HG03354 (cell line): Measurements from ENCODE around the gene ACKR2.

ENCODE experiments used
- ATAC-seq: cut with Tn5 transposase; IDR thresholded peaks from one replicate; pipeline ENCODE4 v1.9.1; 2021; ENCODE audit warnings: mild to moderate bottlenecking; ENCODE audit not compliant: unreplicated experiment, poor library complexity, severe bottlenecking

The ACKR2 gene, protein sequence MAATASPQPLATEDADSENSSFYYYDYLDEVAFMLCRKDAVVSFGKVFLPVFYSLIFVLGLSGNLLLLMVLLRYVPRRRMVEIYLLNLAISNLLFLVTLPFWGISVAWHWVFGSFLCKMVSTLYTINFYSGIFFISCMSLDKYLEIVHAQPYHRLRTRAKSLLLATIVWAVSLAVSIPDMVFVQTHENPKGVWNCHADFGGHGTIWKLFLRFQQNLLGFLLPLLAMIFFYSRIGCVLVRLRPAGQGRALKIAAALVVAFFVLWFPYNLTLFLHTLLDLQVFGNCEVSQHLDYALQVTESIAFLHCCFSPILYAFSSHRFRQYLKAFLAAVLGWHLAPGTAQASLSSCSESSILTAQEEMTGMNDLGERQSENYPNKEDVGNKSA

DNA sequence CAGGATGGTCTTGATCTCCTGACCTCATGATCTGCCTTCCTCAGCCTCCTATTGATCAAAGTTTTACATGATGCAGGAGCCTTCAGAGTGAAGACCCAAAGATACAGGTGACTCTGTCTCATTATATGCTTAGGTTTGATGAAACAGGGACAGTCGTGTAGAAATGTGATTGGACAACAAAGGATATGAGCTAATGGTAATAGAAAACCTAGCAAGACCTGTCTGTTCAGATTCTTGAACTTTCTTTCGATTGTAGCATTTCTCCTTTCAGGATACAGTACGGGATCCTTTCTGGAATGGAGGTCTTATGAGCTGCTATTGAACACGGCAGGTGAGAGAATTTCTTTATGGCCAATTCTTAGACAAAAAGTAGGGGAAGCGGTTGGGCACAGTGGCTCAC, at the start of gene ACKR2:
Gene ACKR2 (plus strand): TSS at position 244 of the 400 bp plus-strand sequence. CDS start 55,058 bp downstream, outside the sequence.
- ATAC-seq: no peak

DNA sequence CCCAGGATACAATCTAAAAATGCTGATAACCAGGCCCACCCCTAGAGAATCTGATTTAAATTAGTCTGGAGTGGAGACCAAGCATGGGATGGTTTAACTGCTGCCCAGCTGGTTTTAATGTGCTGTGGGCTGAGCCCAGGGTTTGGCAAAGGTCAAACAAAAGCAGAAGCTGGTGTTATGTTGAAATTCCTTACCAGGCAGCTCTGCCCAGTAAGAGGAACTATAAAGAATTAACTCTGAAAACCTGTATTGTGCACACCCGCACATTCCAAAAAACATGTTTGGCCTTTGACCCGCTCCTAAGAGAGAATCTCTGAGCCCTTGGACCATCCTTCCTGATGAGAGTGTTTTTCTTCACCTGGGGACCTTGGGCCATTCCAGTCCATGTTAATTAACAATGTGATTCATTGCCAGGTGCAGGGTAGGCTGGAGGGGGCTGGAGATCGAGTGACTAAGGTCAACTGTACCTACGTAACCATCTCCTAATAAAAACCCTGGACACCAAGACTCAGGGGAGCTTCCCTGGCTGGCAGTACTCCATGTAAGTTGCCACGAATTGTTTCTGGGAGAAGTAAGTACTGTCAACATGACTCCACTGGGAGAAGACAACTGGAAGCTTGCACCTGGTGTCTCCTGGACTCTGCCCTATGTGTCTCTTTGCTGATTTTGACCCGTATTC, 47.1 kb upstream of the ACKR2 start:
- no peak for ATAC-seq

DNA sequence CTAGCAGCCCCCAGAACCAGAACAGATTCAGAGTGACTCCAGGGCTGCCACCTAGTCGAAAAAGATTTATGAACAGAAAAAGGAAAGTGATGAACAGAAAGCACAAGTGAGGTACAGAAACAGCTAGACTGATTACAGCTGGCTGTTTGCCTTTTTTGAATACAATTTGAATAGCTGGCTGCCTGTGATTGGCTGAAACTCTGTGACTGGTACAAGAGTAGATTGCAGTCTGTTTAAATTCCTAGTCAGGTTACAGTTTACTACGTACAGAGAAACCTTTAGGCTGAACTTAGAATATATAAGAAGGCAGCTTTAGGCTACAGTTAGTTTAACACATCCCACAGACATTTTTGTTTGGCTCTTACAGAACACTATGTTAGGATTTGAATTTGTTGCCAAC, 46.2 kb upstream of the ACKR2 start:
- ATAC-seq: peak; percentile 71

DNA sequence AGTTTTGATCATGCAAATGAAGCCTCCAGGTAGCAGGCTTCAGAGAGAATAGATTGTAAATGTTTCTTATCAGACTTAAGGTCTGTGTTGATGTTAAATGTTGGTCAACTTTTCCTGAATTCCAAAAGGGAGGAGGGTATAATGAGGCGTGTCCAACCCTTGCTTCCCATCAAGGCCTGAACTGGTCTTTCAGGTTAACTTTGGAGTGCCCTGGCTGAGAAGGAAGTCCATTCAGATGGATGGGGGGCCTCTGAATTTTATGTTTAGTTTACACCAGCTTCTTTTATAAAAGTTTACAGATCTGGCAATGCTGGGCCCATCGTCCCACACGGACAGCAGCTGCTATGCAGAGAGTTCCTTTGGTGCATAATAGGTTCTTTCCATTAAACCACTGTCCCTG, 45.1 kb upstream of the ACKR2 start:
- no peak for ATAC-seq

DNA sequence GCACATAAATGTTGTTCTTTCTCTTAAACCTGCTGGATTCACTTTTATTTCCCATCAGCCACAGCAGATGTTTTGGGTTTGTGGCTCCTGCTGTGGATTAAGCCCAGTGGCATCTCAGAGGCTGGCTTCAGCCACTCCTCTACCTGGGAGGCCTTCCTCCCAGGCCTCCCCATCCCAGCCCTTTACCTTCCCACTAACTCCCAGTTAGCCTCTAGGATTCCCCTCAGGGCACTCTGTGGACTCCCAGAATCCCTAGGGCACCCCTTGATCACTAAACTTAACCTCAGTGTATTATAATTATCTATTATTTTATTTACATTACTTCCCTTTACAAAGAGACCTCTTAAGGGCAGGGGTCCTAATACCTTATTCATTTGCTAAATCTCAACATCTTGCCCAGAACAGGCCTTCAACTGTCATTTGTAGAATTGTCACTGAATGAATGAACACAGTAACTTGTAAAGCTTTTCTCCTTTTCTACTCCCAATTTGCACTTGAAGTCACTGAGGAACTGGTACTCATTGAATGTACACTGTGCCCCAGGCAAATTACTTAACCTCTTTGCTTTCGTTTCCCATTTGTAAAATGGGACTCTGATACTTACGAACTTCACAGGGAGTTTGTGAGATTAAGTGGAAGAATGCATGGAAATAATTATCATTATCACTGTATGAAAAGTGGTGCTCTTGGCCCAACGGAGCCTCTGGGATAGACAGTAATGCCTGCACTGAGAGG, 44.5 kb upstream of the ACKR2 start:
- no peak for ATAC-seq

DNA sequence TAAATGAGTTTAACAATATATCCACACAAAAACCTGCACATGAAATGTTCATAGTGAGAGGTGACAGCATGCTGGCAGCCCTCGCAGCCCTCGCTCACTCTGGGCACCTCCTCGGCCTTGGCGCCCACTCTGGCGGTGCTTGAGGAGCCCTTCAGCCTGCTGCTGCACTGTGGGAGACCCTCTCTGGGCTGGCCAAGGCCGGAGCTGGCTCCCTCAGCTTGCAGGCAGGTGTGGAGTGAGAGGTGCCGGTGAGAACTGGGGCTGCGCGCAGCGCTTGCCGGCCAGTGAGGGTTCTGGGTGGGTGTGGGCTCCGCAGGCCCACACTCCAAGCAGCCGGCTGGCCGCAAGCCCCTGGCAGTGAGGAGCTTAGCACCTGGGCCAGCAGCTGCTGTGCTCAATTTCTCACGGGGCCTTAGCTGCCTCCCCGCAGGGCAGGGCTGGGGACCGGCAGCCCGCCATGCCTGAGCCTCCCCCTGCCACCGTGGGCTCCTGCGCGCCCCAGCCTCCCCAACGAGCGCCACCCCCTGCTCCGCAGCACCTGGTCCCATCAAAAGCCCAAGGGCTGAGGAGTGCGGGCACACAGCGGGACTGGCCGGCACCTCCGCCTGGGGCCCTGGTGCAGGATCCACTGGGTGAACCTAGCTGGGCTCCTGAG, 39.6 kb upstream of the ACKR2 start:
- no peak for ATAC-seq

DNA sequence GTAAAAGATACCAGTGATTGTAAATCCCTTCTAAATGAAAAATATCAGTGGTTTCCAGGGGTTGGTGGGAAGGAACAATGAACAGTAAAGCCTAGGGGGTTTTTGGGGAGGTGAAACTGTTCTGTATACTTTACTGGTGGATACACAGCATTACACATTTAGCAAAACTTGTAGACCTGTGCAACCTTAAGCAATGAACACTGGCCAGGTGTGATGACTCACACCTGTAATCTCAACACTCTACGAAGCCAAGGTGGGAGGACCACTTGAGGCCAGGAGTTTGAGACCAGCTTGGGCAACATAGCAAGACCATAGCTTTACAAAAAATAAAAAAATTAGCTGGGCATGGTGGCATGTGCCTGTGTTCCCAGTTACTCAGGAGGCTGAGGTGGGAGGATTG, 38.0 kb upstream of the ACKR2 start:
- ATAC-seq: no peak

DNA sequence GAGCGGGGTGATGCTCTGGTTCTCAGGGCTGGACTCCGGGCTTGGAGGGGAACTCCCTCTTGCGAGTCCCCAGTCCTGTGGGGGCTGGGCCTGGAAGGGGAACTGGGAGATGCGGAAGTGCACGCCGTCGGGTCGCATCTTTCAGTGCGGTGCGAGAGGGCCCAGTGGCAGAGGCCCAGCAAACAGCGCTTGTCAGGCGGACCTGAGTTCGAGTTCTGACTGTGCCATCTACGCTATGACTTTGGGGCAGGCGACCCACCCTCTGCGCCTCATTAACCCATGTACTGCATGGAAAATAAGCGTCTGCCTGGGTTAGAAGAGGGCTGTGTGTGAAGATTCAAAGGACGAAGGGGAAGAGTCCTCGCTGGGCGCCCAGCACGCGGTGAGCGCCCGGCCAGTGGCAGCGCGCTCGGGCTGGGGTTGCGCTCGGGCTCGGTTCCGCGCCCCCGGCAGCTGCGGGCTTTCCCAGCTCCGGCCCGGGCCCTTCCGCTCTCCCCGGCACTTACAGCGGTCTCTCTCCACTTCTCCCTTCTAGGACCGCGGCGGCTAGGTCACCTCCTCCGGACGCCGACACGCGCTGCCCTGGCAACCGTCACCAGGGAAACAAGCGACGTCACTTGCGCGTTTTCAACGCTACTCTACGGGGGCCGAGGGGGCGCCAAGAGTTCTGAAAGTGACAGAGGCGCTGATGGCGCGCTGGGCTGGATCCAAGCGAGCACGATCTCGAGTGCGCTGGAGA, 36.4 kb upstream of the ACKR2 start, which contains the start of gene CCDC13:
Gene CCDC13 (minus strand): TSS at position 584 of the 739 bp plus-strand sequence. CDS start 14,908 bp downstream, outside the sequence.
- peak; percentile 99 for ATAC-seq

DNA sequence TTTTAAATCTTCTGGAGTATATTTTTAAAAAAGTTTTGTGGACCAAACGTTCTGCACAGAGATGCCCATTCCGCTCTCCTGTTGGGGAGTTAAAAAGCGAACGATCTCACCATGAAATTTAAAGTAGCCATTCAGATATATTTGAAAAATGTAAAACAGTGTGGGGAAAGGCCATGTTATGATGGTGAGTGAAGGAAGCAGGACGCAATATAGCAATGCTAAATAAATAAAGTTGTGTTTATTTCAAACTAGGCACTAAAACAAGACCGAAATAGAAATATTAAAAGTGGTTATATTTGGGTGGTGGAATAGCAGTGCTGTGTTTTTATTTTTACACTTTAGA, 35.9 kb upstream of the ACKR2 start:
- ATAC-seq: peak; percentile 6

DNA sequence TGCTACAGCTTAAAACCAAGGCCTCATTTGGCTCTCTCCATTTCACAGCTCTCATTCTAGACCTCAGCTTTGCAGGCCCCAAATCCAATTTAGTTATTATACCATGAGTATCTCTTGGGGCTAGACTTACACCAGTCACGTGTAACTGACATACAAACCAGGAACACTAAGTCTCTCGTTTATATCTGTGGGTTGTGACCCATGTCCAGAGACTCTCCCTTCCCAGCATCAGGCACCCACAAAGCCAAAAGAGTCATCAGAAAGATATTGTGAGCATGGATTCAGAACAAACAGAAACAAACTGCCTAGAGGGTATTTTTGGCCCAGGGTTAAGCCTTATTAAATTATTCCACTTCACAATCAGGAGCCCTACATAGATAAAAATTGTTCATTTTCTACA, 30.6 kb upstream of the ACKR2 start:
- no peak for ATAC-seq

DNA sequence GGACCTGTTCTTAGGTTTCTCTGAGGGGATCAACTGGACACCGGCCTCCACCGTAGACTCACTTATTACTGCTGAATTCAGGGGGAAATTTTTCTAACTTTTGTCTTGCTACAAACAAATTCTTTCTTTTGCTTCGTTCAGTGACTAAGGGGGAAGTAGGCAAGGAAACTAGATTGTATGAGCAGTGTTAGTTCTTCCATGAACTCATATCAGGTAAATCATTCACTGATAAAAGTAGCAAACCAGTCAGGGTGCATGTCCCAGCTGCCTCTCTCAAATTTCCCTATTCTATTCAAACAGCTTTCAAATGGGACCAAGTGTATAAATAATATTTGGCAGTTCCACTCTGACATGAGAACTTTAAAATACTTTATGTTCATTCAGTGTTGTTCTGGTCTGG, 28.8 kb upstream of the ACKR2 start:
- no peak for ATAC-seq

DNA sequence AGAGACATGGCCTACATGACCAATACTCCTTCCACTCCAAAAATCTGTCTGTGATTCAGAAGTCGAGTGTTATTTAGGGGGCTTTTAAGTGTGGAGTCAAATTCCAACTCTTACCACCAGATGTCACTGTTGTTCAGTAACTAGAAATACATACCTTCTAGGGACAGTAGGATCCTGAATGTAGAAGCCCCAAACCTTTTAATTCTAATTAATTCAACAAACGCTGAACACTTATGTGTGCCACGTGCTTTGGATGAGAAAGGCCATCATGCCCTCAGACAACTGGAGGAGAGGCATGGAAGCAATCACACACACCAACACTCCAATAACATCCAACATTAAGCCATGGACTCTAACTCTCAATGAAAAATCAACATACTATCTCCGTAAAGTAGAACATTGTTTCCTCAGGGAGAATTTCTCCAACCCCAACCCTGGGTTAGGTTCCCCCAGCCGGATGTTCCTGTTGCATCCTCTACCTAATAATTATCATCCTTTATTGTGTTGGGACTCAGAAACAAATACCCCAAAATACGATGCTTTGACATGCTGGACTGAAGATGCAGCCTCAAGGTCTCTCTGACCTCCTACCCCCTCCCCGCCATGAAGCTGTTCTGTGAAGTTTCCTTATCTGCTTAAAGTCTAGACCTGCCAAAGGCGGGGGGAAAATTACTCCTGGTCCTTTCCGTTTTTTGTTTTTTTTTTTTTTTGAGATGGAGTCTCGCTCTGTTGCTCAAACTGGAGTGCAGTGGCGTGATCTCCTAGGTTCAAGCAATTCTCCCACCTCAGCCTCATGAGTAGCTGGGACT, 28.1 kb upstream of the ACKR2 start:
- peak; percentile 69 for ATAC-seq

DNA sequence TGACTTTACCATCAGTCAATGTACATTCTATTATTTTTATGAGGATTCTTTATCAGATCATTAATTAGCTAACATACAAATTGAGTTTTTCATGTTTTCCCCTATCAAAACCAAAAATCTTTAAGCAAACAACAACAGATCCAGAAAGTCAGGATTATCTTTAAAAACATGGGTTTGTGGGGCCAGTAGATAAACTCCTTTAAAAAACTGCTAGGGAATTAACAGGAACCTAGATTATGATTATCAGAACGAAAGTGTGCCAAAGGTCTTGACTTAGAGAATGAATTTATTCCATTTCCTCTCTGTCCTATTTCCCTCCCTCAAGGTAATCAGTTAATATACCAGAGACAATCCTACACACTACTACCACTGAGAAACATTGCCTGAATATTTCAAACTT, 23.0 kb upstream of the ACKR2 start:
- ATAC-seq: no peak

DNA sequence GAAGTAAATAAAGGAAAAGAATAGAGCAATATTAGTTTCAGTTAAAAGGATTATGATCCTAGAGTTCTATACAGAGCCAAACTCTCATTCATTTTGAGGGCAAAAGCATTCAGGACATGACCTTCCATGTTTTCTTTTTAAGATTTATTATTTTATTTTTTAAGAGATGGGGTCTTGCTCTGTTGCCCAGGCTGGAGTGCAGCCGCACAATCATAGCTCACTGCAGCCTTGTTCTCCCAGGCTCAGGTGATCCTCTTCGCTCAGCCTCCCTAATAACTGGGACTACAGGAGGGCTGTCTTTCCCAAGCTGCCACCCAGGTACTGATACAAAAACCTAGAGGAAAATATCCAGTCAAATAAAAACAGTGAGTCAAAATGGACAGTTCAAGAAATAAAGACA, 22.6 kb upstream of the ACKR2 start:
- no peak for ATAC-seq

DNA sequence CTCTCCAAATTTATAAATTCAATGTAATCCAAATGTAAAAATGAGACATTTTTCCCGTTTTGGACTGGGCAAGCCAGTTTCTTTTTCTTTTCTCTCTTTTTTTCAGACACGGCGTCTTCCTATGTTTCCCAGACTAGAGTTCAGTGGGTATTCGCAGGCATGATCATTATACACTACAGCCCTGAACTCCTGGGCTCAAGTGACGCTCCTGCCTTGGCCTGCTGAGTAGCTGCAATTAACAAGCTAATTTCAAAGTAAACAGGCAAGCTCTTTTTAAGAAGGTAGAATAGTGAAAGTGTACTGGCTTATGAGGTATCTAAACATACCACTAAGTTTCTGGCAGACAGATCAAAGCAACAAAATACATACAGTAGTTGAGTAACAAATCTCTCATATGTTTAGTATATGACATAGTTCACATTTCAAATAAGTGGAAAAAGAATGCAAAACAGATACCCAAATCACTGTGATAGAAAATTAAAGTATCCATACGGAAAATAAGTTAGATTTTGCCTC, 18.5 kb upstream of the ACKR2 start:
- ATAC-seq: no peak

DNA sequence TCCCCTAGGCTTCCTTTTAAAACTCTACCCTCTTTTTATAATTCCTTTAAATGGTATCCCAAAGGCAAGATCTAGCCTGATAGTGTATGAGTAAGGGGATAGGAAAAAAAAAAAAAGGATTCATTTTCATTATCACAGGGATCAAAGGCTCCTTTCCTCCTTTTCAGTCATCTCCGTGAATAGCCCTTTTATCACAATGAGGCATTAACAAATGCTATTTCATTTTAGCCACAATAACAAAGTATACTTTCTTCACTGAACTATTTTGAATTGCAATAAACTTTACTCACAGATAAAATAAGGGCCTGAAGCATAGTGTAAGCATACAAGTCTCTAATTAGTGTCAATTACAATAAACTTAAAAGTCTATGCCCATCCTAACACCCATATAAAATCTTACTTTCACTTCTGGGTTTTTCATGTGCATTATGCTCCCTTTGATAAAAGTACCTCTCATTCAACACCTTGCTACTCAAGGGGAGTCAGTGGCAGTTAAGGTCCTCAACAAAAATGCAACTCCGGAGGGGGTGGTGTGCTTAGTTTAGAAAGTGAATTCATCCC, 13.5 kb upstream of the ACKR2 start:
- no peak for ATAC-seq

DNA sequence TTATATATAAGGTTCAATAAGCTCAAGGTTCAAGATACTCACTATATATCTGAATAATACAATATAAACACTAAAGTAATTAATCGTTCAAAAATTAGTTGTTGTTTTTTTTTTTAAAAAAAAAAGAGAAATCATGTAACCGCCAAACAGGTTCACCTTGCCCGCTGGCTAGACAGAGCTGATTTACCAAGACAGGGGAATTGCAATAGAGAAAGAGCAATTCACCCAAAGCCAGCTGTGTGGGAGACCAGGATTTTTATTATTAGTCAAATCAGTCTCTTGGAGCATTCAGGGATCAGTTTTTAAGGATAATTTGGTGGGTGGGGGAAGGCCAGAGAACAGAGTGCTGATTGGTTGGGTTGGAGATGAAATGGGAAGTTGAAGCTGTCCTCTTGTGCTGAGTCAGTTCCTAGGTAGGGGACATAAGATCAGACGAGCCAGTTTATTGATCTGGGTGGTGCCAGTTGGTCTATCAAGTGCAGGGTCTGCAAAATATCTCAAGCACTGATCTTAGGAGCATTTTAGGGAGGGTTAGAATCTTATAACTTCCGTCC, 12.8 kb upstream of the ACKR2 start:
- no peak for ATAC-seq

DNA sequence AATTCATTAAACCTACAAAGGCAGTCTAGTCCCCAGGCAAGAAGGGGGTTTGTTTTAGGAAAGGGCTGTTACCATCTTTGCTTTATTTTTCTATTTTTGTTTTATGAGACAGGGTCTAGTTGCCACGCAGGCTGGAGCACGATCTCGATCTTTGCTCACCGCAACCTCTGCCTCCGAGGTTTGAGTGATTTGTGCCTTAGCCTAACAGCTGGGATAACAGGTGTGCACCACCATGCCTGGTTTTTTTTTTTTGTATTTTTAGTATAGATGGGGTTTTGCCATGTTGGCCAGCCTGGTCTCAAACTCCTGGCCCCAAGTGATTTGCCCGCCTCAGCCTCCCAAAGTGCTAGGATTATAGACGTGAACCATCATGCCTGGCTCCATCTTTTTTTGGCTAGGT, 9.9 kb upstream of the ACKR2 start:
- ATAC-seq: no peak
